KMS-11 (cell line): Measurements from ENCODE around the gene RNF11.

Experiments
- H2AFZ ChIP-seq: fragments of 200-600 bp; sonication (generic); 2 replicates; pipeline ENCODE4 v1.6.1; 2016; ENCODE audit warnings: antibody characterized with exemption, mixed run types, low read depth
- H3K27ac ChIP-seq: fragments of 200-600 bp; sonication (generic); 2 replicates; pipeline ENCODE4 v1.6.1; 2016; ENCODE audit warnings: mild to moderate bottlenecking, mixed run types
- H3K27me3 ChIP-seq: fragments of 200-600 bp; sonication (generic); 2 replicates; pipeline ENCODE4 v1.6.1; 2017; ENCODE audit warnings: mild to moderate bottlenecking, low read depth, mixed run types, moderate library complexity; ENCODE audit not compliant: insufficient read depth
- H3K36me3 ChIP-seq: fragments of 200-600 bp; sonication (generic); 2 replicates; pipeline ENCODE4 v1.6.1; 2017; ENCODE audit warnings: mild to moderate bottlenecking, mixed run types; ENCODE audit not compliant: insufficient read depth
- H3K4me1 ChIP-seq: fragments of 200-600 bp; sonication (generic); 2 replicates; pipeline ENCODE4 v1.6.1; 2016; ENCODE audit warnings: mild to moderate bottlenecking, low read depth, mixed run types; ENCODE audit not compliant: poor library complexity, severe bottlenecking
- H3K4me2 ChIP-seq: fragments of 200-600 bp; sonication (generic); 2 replicates; pipeline ENCODE4 v1.7.0; 2016; ENCODE audit warnings: mild to moderate bottlenecking, mixed run types
- H3K4me3 ChIP-seq: fragments of 200-600 bp; sonication (generic); IDR thresholded peaks from 2 replicates; pipeline ENCODE4 v1.6.1; 2017; ENCODE audit warnings: low read depth, low read length, mixed read lengths; ENCODE audit not compliant: insufficient read depth
- H3K79me2 ChIP-seq: fragments of 200-600 bp; sonication (generic); 2 replicates; pipeline ENCODE4 v1.6.1; 2016; ENCODE audit warnings: low read depth, mixed run types; ENCODE audit not compliant: insufficient read depth
- H3K9ac ChIP-seq: fragments of 200-600 bp; sonication (generic); 2 replicates; pipeline ENCODE4 v1.6.1; 2016; ENCODE audit warnings: mild to moderate bottlenecking, mixed run types
- H4K20me1 ChIP-seq: fragments of 200-600 bp; sonication (generic); 2 replicates; pipeline ENCODE4 v1.6.1; 2016; ENCODE audit warnings: mild to moderate bottlenecking, mixed run types; ENCODE audit not compliant: insufficient read depth
- CTCF ChIP-seq: fragments of 200-600 bp; sonication (generic); conservative IDR thresholded peaks from 2 replicates; pipeline ENCODE4 v1.6.1; 2017; ENCODE audit warnings: low read depth, mild to moderate bottlenecking, antibody characterized with exemption, low read length, moderate library complexity, mixed read lengths

RNF11 gene

GRCh38 chr1:51270751-51271150, 34.7 kb downstream of the RNF11 start:
- H3K27ac ChIP-seq = no peak overlapping the region
- H3K79me2 ChIP-seq = no peaks in the 10 kb centered on the region
- H2AFZ ChIP-seq = no peak overlapping the region
- H4K20me1 ChIP-seq = no peaks in the 10 kb centered on the region
- no peak for TF ChIP-seq CTCF
- no peak overlapping the region for H3K9ac ChIP-seq
- H3K4me3 ChIP-seq = no peak overlapping the region
- H3K4me1 ChIP-seq = no peaks in the 10 kb centered on the region
- H3K27me3 ChIP-seq = no peaks in the 10 kb centered on the region
- H3K36me3 ChIP-seq = no peaks in the 10 kb centered on the region
- H3K4me2 ChIP-seq = no peak overlapping the region

GRCh38 chr1:51272916-51273315, 36.8 kb downstream of the RNF11 start:
- no peaks in the 10 kb centered on the region for H3K4me1 ChIP-seq
- H3K36me3 ChIP-seq = no peaks in the 10 kb centered on the region
- H3K9ac ChIP-seq = no peak overlapping the region
- H3K27me3 ChIP-seq = no peaks in the 10 kb centered on the region
- H3K4me3 ChIP-seq = no peak overlapping the region
- H3K27ac ChIP-seq = no peak overlapping the region
- no peaks in the 10 kb centered on the region for H4K20me1 ChIP-seq
- TF ChIP-seq CTCF = no peak
- H3K79me2 ChIP-seq = no peaks in the 10 kb centered on the region
- H3K4me2 ChIP-seq = no peak overlapping the region
- H2AFZ ChIP-seq = no peak overlapping the region

- no peaks in the 10 kb centered on the region for H3K79me2 ChIP-seq
- no peak overlapping the region for H3K9ac ChIP-seq
- H4K20me1 ChIP-seq = no peaks in the 10 kb centered on the region
- H3K36me3 ChIP-seq = no peaks in the 10 kb centered on the region
- TF ChIP-seq CTCF = no peak
- H3K27me3 ChIP-seq = no peaks in the 10 kb centered on the region
- H2AFZ ChIP-seq = no peak overlapping the region
- H3K4me2 ChIP-seq = no peak overlapping the region
- H3K4me3 ChIP-seq = no peak overlapping the region
- no peaks in the 10 kb centered on the region for H3K4me1 ChIP-seq
- H3K27ac ChIP-seq = no peak overlapping the region
These were observed 38.6 kb downstream of the RNF11 start for GRCh38 chr1:51274676-51275075.

GRCh38 chr1:51276286-51276685, 40.2 kb downstream of the RNF11 start:
- no peaks in the 10 kb centered on the region for H3K79me2 ChIP-seq
- no peak overlapping the region for H3K27ac ChIP-seq
- TF ChIP-seq CTCF = no peak
- H3K36me3 ChIP-seq = no peaks in the 10 kb centered on the region
- H2AFZ ChIP-seq = no peak overlapping the region
- no peak overlapping the region for H3K4me2 ChIP-seq
- H3K9ac ChIP-seq = no peak overlapping the region
- no peak overlapping the region for H3K4me3 ChIP-seq
- H3K27me3 ChIP-seq = no peaks in the 10 kb centered on the region
- H4K20me1 ChIP-seq = no peaks in the 10 kb centered on the region
- no peaks in the 10 kb centered on the region for H3K4me1 ChIP-seq
